ENCODE measurements around the gene ITCH.
"Not testable (repeated sequence)": the region's sequence is repeated elsewhere in the genome, so short reads cannot be mapped to it uniquely, and the experiment has no call there.

ITCH gene

GRCh38 chr20:34402461-34402860 lies 39.4 kb downstream of the ITCH start:
- Histone ChIP-seq H3K36me3 (ENCODE audit: control insufficient read depth, insufficient read depth, low read length) (peaks cover 20% of the 10 kb centered on the region; the same call in 1 of the 2 replicates), H3K9me3 (ENCODE audit: control insufficient read depth, insufficient read depth, low read length) (no peaks in the 10 kb centered on the region), H3K4me1 (ENCODE audit: control insufficient read depth, insufficient read depth, low read length) (peaks cover 7% of the 10 kb centered on the region; the same call in 1 of the 2 replicates), H3K27me3 (ENCODE audit: control insufficient read depth, insufficient read depth, low read length) (no peaks in the 10 kb centered on the region), H3K4me3 (ENCODE audit: low read depth, low read length) (no peak overlapping the region), H3K27ac (ENCODE audit: low read depth, low read length) (no peak overlapping the region), H3K9ac (ENCODE audit: low read depth, low read length) (no peak overlapping the region)

- no peak overlapping the region for H3K9ac ChIP-seq (ENCODE audit: low read depth, low read length)
- no peaks in the 10 kb centered on the region for H3K9me3 ChIP-seq (ENCODE audit: control insufficient read depth, insufficient read depth, low read length)
- no peak overlapping the region for H3K4me3 ChIP-seq (ENCODE audit: low read depth, low read length)
- no peaks in the 10 kb centered on the region for H3K27me3 ChIP-seq (ENCODE audit: control insufficient read depth, insufficient read depth, low read length)
- H3K36me3 ChIP-seq (ENCODE audit: control insufficient read depth, insufficient read depth, low read length), result peaks cover 21% of the 10 kb centered on the region
- peaks cover 7% of the 10 kb centered on the region; the same call in 1 of the 2 replicates for H3K4me1 ChIP-seq (ENCODE audit: control insufficient read depth, insufficient read depth, low read length)
- H3K27ac ChIP-seq (ENCODE audit: low read depth, low read length), result no peak overlapping the region
Measured at GRCh38 chr20:34403063-34403827, 40.2 kb downstream of the ITCH start.

- peaks cover 28% of the 10 kb centered on the region for H3K36me3 ChIP-seq (ENCODE audit: control insufficient read depth, insufficient read depth, low read length)
- H3K9ac ChIP-seq (ENCODE audit: low read depth, low read length), result no peak overlapping the region
- H3K9me3 ChIP-seq (ENCODE audit: control insufficient read depth, insufficient read depth, low read length), result no peaks in the 10 kb centered on the region
- H3K27me3 ChIP-seq (ENCODE audit: control insufficient read depth, insufficient read depth, low read length), result no peaks in the 10 kb centered on the region
- no peak overlapping the region for H3K4me3 ChIP-seq (ENCODE audit: low read depth, low read length)
- H3K27ac ChIP-seq (ENCODE audit: low read depth, low read length), result no peak overlapping the region
- H3K4me1 ChIP-seq (ENCODE audit: control insufficient read depth, insufficient read depth, low read length), result peaks cover 7% of the 10 kb centered on the region; the same call in 1 of the 2 replicates
Measured at GRCh38 chr20:34403908-34404307, 40.8 kb downstream of the ITCH start.

GRCh38 chr20:34404803-34405202 lies 41.7 kb downstream of the ITCH start:
- Histone ChIP-seq H3K4me1 (ENCODE audit: control insufficient read depth, insufficient read depth, low read length) (peaks cover 7% of the 10 kb centered on the region; the same call in 1 of the 2 replicates), H3K4me3 (ENCODE audit: low read depth, low read length) (no peak overlapping the region), H3K9me3 (ENCODE audit: control insufficient read depth, insufficient read depth, low read length) (no peaks in the 10 kb centered on the region), H3K36me3 (ENCODE audit: control insufficient read depth, insufficient read depth, low read length) (peaks cover 37% of the 10 kb centered on the region), H3K27me3 (ENCODE audit: control insufficient read depth, insufficient read depth, low read length) (no peaks in the 10 kb centered on the region), H3K27ac (ENCODE audit: low read depth, low read length) (no peak overlapping the region), H3K9ac (ENCODE audit: low read depth, low read length) (no peak overlapping the region)

GRCh38 chr20:34405247-34405651 lies 42.2 kb downstream of the ITCH start:
- not testable (repeated sequence) for H3K27ac ChIP-seq (ENCODE audit: low read depth, low read length); H3K4me3 ChIP-seq (ENCODE audit: low read depth, low read length); H3K9ac ChIP-seq (ENCODE audit: low read depth, low read length); H3K9me3 ChIP-seq (ENCODE audit: control insufficient read depth, insufficient read depth, low read length); H3K4me1 ChIP-seq (ENCODE audit: control insufficient read depth, insufficient read depth, low read length); H3K27me3 ChIP-seq (ENCODE audit: control insufficient read depth, insufficient read depth, low read length)
- peaks cover 39% of the 10 kb centered on the region for H3K36me3 ChIP-seq (ENCODE audit: control insufficient read depth, insufficient read depth, low read length)

- not testable (repeated sequence) for H3K27me3 ChIP-seq (ENCODE audit: control insufficient read depth, insufficient read depth, low read length); H3K9ac ChIP-seq (ENCODE audit: low read depth, low read length); H3K4me1 ChIP-seq (ENCODE audit: control insufficient read depth, insufficient read depth, low read length); H3K4me3 ChIP-seq (ENCODE audit: low read depth, low read length); H3K27ac ChIP-seq (ENCODE audit: low read depth, low read length); H3K9me3 ChIP-seq (ENCODE audit: control insufficient read depth, insufficient read depth, low read length)
- peaks cover 45% of the 10 kb centered on the region for H3K36me3 ChIP-seq (ENCODE audit: control insufficient read depth, insufficient read depth, low read length)
Measured at GRCh38 chr20:34405942-34406341, 42.9 kb downstream of the ITCH start.

GRCh38 chr20:34407962-34408474 lies 44.9 kb downstream of the ITCH start:
- Histone ChIP-seq H3K36me3 (ENCODE audit: control insufficient read depth, insufficient read depth, low read length) (peaks cover 53% of the 10 kb centered on the region), H3K4me3 (ENCODE audit: low read depth, low read length) (no peak overlapping the region), H3K9ac (ENCODE audit: low read depth, low read length) (no peak overlapping the region), H3K4me1 (ENCODE audit: control insufficient read depth, insufficient read depth, low read length) (no peaks in the 10 kb centered on the region), H3K9me3 (ENCODE audit: control insufficient read depth, insufficient read depth, low read length) (no peaks in the 10 kb centered on the region), H3K27ac (ENCODE audit: low read depth, low read length) (no peak overlapping the region), H3K27me3 (ENCODE audit: control insufficient read depth, insufficient read depth, low read length) (no peaks in the 10 kb centered on the region)

GRCh38 chr20:34410336-34410735 lies 47.3 kb downstream of the ITCH start:
- Histone ChIP-seq H3K36me3 (ENCODE audit: control insufficient read depth, insufficient read depth, low read length) (peaks cover 76% of the 10 kb centered on the region), H3K9me3 (ENCODE audit: control insufficient read depth, insufficient read depth, low read length) (no peaks in the 10 kb centered on the region), H3K27ac (ENCODE audit: low read depth, low read length) (no peak overlapping the region), H3K4me3 (ENCODE audit: low read depth, low read length) (no peak overlapping the region), H3K4me1 (ENCODE audit: control insufficient read depth, insufficient read depth, low read length) (no peaks in the 10 kb centered on the region), H3K27me3 (ENCODE audit: control insufficient read depth, insufficient read depth, low read length) (no peaks in the 10 kb centered on the region), H3K9ac (ENCODE audit: low read depth, low read length) (no peak overlapping the region)

GRCh38 chr20:34412453-34412852 lies 49.4 kb downstream of the ITCH start:
- no peaks in the 10 kb centered on the region for H3K4me1 ChIP-seq (ENCODE audit: control insufficient read depth, insufficient read depth, low read length)
- no peak overlapping the region for H3K4me3 ChIP-seq (ENCODE audit: low read depth, low read length)
- H3K27ac ChIP-seq (ENCODE audit: low read depth, low read length), result no peak overlapping the region
- H3K9ac ChIP-seq (ENCODE audit: low read depth, low read length), result no peak overlapping the region
- H3K36me3 ChIP-seq (ENCODE audit: control insufficient read depth, insufficient read depth, low read length), result peaks cover 80% of the 10 kb centered on the region
- H3K9me3 ChIP-seq (ENCODE audit: control insufficient read depth, insufficient read depth, low read length), result no peaks in the 10 kb centered on the region
- no peaks in the 10 kb centered on the region for H3K27me3 ChIP-seq (ENCODE audit: control insufficient read depth, insufficient read depth, low read length)

- not testable (repeated sequence) for H3K27ac ChIP-seq (ENCODE audit: low read depth, low read length); H3K4me1 ChIP-seq (ENCODE audit: control insufficient read depth, insufficient read depth, low read length); H3K9me3 ChIP-seq (ENCODE audit: control insufficient read depth, insufficient read depth, low read length); H3K27me3 ChIP-seq (ENCODE audit: control insufficient read depth, insufficient read depth, low read length); H3K9ac ChIP-seq (ENCODE audit: low read depth, low read length); H3K4me3 ChIP-seq (ENCODE audit: low read depth, low read length)
- H3K36me3 ChIP-seq (ENCODE audit: control insufficient read depth, insufficient read depth, low read length), result peaks cover 75% of the 10 kb centered on the region
Measured at GRCh38 chr20:34414525-34414924, 51.5 kb downstream of the ITCH start.

- no peaks in the 10 kb centered on the region for H3K27me3 ChIP-seq (ENCODE audit: control insufficient read depth, insufficient read depth, low read length)
- peaks cover 77% of the 10 kb centered on the region for H3K36me3 ChIP-seq (ENCODE audit: control insufficient read depth, insufficient read depth, low read length)
- no peak overlapping the region for H3K27ac ChIP-seq (ENCODE audit: low read depth, low read length)
- H3K4me3 ChIP-seq (ENCODE audit: low read depth, low read length), result no peak overlapping the region
- no peaks in the 10 kb centered on the region for H3K4me1 ChIP-seq (ENCODE audit: control insufficient read depth, insufficient read depth, low read length)
- no peaks in the 10 kb centered on the region for H3K9me3 ChIP-seq (ENCODE audit: control insufficient read depth, insufficient read depth, low read length)
- no peak overlapping the region for H3K9ac ChIP-seq (ENCODE audit: low read depth, low read length)
Measured at GRCh38 chr20:34415079-34415478, 52.0 kb downstream of the ITCH start.

Measured in HUES48 (cell line).